ENCODE measurements around the gene PIK3R3. TPM values are rescaled to one million over a fixed set of nuclear protein-coding genes. Genes with fewer than 3 reads are reported as not detected.
A peak's percentile ranks its signal among the peaks of the same experiment; 100 is the strongest.

The PIK3R3 gene
- total and polyA plus RNA-seq, 9 of the 15 experiments (the other 6 are each of a cell fraction or from before 2014, with no cell fraction given), result 1.4 to 7.7 (median 4.6) TPM

GRCh38 chr1:46132529-46133180 is at the start of gene PIK3R3 (continued):
- peak; percentile 100 for TF ChIP-seq ATF6 (CRISPR knock-in tag; IDR thresholded peaks at IDR 0.05)
- peak; percentile 81 for TF ChIP-seq NFRKB (IDR thresholded peaks at IDR 0.05; ENCODE audit: low read depth)
- TF ChIP-seq FOSL1 (tag; conservative IDR thresholded peaks at IDR 0.05), result peak; percentile 67
- TF ChIP-seq PKNOX1 (IDR thresholded peaks at IDR 0.05), result peak; percentile 87
- no peak; the same call in 1 of the 2 replicates for TF ChIP-seq PML (IDR thresholded peaks at IDR 0.05; ENCODE audit: low read length)
- TF ChIP-seq SMARCA4 (IDR thresholded peaks at IDR 0.05), result 0 out of 2 replicates have a peak, but pooled peaks have one; percentile 57
- no peak for TF ChIP-seq NCOA4 (IDR thresholded peaks at IDR 0.05; ENCODE audit: partially characterized antibody)
- TF ChIP-seq TRIM24 (IDR thresholded peaks at IDR 0.05), result peak; percentile 74 to 91
- TF ChIP-seq L3MBTL2 (IDR thresholded peaks at IDR 0.05), result peak; percentile 100
- TF ChIP-seq NFIC (IDR thresholded peaks at IDR 0.05), result peak; percentile 100
- peak; percentile 90 for TF ChIP-seq MIER1 (IDR thresholded peaks at IDR 0.05; ENCODE audit: low read depth)
- peak; percentile 97 for TF ChIP-seq ZNF232 (CRISPR knock-in tag; IDR thresholded peaks at IDR 0.05)
- TF ChIP-seq POLR2H (tag; IDR thresholded peaks at IDR 0.05; ENCODE audit: low read depth), result peak; percentile 97
- TF ChIP-seq MYNN (IDR thresholded peaks at IDR 0.05), result peak; percentile 76
- TF ChIP-seq MYNN (CRISPR knock-in tag; IDR thresholded peaks at IDR 0.05), result no peak
- TF ChIP-seq ZNF282 (CRISPR knock-in tag; IDR thresholded peaks at IDR 0.05), result peak; percentile 100; the same call in 1 of the 2 replicates
- peak; percentile 76; the same call in 1 of the 2 replicates for TF ChIP-seq MAFF (IDR thresholded peaks at IDR 0.05; ENCODE audit: low read length)
- peak; percentile 73 for TF ChIP-seq HDAC3 (IDR thresholded peaks at IDR 0.05; ENCODE audit: borderline replicate concordance, partially characterized antibody)
- TF ChIP-seq ZNF311 (CRISPR knock-in tag; IDR thresholded peaks at IDR 0.05), result no peak
- TF ChIP-seq, protein P1, sequence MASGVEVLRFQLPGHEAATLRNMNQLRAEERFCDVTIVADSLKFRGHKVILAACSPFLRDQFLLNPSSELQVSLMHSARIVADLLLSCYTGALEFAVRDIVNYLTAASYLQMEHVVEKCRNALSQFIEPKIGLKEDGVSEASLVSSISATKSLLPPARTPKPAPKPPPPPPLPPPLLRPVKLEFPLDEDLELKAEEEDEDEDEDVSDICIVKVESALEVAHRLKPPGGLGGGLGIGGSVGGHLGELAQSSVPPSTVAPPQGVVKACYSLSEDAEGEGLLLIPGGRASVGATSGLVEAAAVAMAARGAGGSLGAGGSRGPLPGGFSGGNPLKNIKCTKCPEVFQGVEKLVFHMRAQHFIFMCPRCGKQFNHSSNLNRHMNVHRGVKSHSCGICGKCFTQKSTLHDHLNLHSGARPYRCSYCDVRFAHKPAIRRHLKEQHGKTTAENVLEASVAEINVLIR (CRISPR knock-in tag; IDR thresholded peaks at IDR 0.05), result peak; percentile 13; the same call in 1 of the 2 replicates
- TF ChIP-seq CSDE1 (IDR thresholded peaks at IDR 0.05), result peak in 1 of 2 experiments; percentile 53; a peak in 1 of 4 replicates
- peak; percentile 34; the same call in 1 of the 2 replicates for TF ChIP-seq ARID3A (IDR thresholded peaks at IDR 0.05; ENCODE audit: borderline replicate concordance, low read depth, low read length)
- TF ChIP-seq CBX3 (IDR thresholded peaks at IDR 0.05; ENCODE audit: borderline replicate concordance in 1 of 2, low read length in 2 of 2), result peak in 1 of 2 experiments; percentile 99; a peak in 2 of 3 replicates
- peak; percentile 75 for TF ChIP-seq RBM25 (IDR thresholded peaks at IDR 0.05; ENCODE audit: low read depth, low read length, severe bottlenecking)
- TF ChIP-seq NFATC3 (IDR thresholded peaks at IDR 0.05), result no peak

All from K562 (cell line).